Type B pancreatic cell (in vitro differentiated cells): Measurements from ENCODE around the gene GALNT4. TPM values are rescaled to one million over a fixed set of nuclear protein-coding genes. Genes with fewer than 3 reads are reported as not detected.

Experiments
- DNase-seq: peaks from one replicate; pipeline ENCODE4 v3.0.0; 2021; ENCODE audit warnings: mixed read lengths; ENCODE audit not compliant: unreplicated experiment; ENCODE audit errors: extremely low spot score
- H3K27ac Mint-ChIP-seq: 2 replicates; pipeline ENCODE4 v1.8.0; 2021; ENCODE audit warnings: mild to moderate bottlenecking, mixed read lengths
- H3K27me3 Mint-ChIP-seq: 2 replicates; pipeline ENCODE4 v1.8.0; 2021; ENCODE audit warnings: mixed read lengths
- H3K36me3 Mint-ChIP-seq: 2 replicates; pipeline ENCODE4 v1.8.0; 2021; ENCODE audit warnings: mixed read lengths
- H3K4me1 Mint-ChIP-seq: one replicate; pipeline ENCODE4 v1.8.0; 2021; ENCODE audit warnings: mixed read lengths; ENCODE audit not compliant: unreplicated experiment
- H3K4me3 Mint-ChIP-seq: 2 replicates; pipeline ENCODE4 v1.8.0; 2021; ENCODE audit warnings: mild to moderate bottlenecking, mixed read lengths
- H3K9me3 Mint-ChIP-seq: 2 replicates; pipeline ENCODE4 v1.8.0; 2021; ENCODE audit warnings: mixed read lengths
- total RNA-seq: library from RNA; stranded (reverse); gene quantifications from 2 replicates; pipeline ENCODE4 v1.2.1, GENCODE V29; 2021; ENCODE audit warnings: low replicate concordance
- TF ChIP-seq, protein P1 (sequence below): fragments of 200-600 bp; sonication (generic); conservative IDR thresholded peaks from 2 replicates; pipeline ENCODE4 v1.5.0; 2021; ENCODE audit warnings: antibody characterized with exemption, mild to moderate bottlenecking

Gene GALNT4
- total RNA-seq, 1 donor from 2014 or later = 8.7 TPM

DNA sequence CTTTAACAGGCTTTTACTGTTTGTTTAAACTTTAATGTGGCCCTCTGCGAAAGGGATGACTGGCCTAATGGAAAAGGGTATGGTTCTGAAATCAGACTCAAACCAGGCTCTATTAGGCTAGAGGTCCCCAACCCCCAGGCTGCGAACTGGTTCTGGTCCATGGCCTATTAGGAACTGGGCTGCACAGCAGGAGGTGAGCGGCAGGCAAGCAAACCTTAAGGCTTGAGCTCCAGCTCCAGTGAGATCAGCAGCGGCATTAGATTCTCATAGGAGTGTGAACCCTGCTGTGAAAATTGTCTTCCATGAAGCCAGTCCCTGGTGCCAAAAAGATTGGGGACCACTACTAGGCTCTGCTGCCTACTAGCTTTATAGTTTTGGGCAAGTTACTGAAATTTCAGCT, 11.1 kb downstream of the GALNT4 start:
- TF ChIP-seq, protein P1, sequence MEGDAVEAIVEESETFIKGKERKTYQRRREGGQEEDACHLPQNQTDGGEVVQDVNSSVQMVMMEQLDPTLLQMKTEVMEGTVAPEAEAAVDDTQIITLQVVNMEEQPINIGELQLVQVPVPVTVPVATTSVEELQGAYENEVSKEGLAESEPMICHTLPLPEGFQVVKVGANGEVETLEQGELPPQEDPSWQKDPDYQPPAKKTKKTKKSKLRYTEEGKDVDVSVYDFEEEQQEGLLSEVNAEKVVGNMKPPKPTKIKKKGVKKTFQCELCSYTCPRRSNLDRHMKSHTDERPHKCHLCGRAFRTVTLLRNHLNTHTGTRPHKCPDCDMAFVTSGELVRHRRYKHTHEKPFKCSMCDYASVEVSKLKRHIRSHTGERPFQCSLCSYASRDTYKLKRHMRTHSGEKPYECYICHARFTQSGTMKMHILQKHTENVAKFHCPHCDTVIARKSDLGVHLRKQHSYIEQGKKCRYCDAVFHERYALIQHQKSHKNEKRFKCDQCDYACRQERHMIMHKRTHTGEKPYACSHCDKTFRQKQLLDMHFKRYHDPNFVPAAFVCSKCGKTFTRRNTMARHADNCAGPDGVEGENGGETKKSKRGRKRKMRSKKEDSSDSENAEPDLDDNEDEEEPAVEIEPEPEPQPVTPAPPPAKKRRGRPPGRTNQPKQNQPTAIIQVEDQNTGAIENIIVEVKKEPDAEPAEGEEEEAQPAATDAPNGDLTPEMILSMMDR = no peak
- H3K4me3 Mint-ChIP-seq = no peak overlapping the region
- no peaks in the 10 kb centered on the region for H3K9me3 Mint-ChIP-seq
- H3K36me3 Mint-ChIP-seq = peaks cover 7% of the 10 kb centered on the region
- peaks cover 5% of the 10 kb centered on the region for H3K4me1 Mint-ChIP-seq
- no peak overlapping the region for H3K27ac Mint-ChIP-seq
- H3K27me3 Mint-ChIP-seq = no peaks in the 10 kb centered on the region
- DNase-seq = no peak

DNA sequence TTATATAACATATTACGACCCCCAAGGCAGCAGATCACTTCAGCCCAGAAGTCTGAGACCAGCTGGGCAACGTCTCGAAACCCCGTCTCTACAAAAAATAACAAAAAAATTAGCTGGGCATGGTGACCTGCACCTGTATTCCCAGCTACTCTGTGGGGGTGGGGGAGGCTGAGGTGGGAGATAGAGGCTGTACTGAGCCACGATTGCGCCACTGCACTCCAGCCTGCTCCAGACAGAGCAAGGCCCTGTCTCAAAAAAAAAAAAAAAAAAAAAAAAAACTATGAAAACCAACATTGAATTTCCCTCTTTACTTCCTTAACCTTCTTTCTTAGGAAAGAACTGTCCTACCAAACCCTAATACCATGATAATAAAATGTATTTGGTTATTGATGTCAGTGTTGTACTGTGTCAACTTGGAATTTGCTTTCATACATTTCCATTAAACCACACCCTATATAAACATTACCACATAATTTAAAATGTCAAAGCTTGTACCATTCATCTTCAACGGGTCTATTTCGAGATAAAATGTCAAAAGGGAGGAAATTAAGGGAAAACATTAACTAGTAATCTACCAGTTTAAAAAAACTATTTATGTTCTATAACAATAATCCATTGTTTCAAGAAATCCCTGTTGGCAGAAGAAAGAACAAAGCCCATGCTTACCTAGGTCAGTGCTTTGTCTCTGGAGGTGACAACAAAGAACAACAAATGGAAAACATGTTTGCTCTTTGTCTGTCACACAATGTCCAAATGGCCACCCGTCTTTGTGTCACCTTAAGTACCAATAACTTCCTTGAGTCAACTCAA, 17.4 kb downstream of the GALNT4 start:
- DNase-seq = no peak
- TF ChIP-seq, protein P1 = no peak
- Mint-ChIP-seq H3K4me3 (no peak overlapping the region), H3K9me3 (peaks cover 4% of the 10 kb centered on the region), H3K27ac (peak overlapping the region; percentile 80), H3K4me1 (peaks cover 9% of the 10 kb centered on the region), H3K27me3 (no peaks in the 10 kb centered on the region), H3K36me3 (peaks cover 8% of the 10 kb centered on the region)

DNA sequence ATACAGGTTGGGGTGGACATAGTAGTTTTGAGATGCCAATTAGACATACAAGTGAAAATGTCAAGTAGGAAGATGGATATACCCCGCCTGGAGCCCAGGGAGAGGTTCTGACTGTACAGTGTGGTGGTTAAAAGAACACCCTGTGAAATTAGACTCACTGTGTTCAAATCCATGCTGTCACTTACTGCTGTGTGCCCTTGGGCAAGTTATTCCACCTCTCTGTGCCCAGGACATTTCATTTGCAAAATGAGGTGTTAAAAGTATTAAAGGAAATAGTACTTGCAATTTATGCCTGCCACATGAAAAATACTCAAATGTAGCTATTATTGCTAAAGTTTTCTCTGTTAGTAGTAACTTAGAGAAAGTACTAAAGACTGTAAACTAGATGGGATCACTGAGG, 18.5 kb downstream of the GALNT4 start:
- peaks cover 11% of the 10 kb centered on the region for H3K36me3 Mint-ChIP-seq
- peaks cover 9% of the 10 kb centered on the region for H3K4me1 Mint-ChIP-seq
- no peaks in the 10 kb centered on the region for H3K27me3 Mint-ChIP-seq
- TF ChIP-seq, protein P1 = no peak
- peak overlapping the region; percentile 47 for H3K27ac Mint-ChIP-seq
- no peak for DNase-seq
- no peak overlapping the region for H3K4me3 Mint-ChIP-seq
- H3K9me3 Mint-ChIP-seq = peaks cover 7% of the 10 kb centered on the region

DNA sequence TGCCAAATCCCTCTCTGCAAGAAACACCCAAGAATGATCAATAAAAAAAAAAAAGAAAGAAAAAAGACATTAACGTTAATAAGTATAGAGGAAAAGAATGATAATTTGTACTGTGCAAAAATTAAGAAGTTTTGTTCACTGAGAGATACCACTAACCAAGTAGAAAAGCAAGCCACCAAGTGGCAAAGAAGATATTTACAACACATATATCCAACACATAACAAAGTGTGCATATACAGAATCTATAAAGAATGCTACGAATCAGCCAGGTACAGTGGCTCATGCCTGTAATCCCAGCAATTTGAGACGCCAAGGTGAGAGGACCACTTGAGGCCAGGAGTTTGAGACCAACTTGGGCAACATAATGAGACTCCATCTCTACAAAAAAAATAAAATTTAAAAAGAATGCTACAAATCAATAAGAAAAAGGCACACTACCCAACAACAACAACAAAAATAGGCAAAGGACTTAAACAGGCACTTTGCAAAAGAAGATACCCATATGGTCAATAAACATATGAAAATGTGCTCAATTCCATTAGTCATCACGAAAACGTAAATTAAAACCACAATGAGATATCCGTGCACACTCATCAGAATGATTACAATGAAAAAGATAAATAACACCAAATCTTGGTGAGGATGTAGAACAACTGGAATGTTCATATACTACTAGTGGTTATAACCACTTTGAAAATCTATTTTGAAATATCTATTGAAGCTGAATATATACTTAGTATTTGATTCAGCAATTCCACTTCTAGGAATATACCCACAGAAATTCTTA, 19.8 kb downstream of the GALNT4 start:
- Mint-ChIP-seq H3K36me3 (peaks cover 6% of the 10 kb centered on the region), H3K4me1 (peaks cover 4% of the 10 kb centered on the region), H3K27me3 (no peaks in the 10 kb centered on the region), H3K9me3 (peaks cover 7% of the 10 kb centered on the region), H3K27ac (peak overlapping the region; percentile 68), H3K4me3 (no peak overlapping the region)
- TF ChIP-seq, protein P1 = peak; percentile 21
- no peak for DNase-seq

DNA sequence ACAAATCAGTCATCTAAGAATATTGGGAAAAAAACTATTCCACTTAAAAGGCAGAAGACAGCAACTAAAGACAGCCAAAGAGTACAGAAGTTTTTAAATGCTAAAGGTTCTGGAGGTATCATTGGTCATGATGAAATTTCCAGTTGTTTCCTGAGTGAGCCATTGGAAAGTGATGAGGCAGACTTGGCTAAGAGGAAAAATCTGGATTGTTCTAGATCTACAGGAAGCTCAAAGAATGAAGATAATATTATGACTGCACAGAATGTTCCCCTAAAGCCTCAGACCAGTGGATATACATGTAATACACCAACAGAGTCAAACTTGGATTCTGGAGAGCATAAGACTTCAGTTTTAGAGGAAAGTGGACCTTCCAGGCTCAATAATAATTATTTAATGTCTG, 22.8 kb downstream of the GALNT4 start:
- TF ChIP-seq, protein P1 = no peak
- Mint-ChIP-seq H3K27me3 (no peaks in the 10 kb centered on the region), H3K4me3 (no peak overlapping the region), H3K27ac (no peak overlapping the region), H3K36me3 (peaks cover 11% of the 10 kb centered on the region), H3K4me1 (peaks cover 9% of the 10 kb centered on the region), H3K9me3 (peaks cover 7% of the 10 kb centered on the region)
- DNase-seq = no peak
